Measurements from ENCODE around the gene RNF166.

Gene RNF166

GRCh38 chr16:88695753-88696152 lies 10.5 kb downstream of the RNF166 start:
- no peak overlapping the region for H2AFZ ChIP-seq (ENCODE audit: low read length)
- no peaks in the 10 kb centered on the region; the same call in 1 of the 2 replicates for H3F3A ChIP-seq (ENCODE audit: insufficient read depth, low read length)
- H3K9me3 ChIP-seq (replicated peaks; ENCODE audit: insufficient read depth, low read length): no peaks in the 10 kb centered on the region
- no peak for TF ChIP-seq CTCF (IDR thresholded peaks at IDR 0.05; ENCODE audit: low read length)
- TF ChIP-seq EZH2 (optimal IDR thresholded peaks at IDR 0.05; ENCODE audit: low read depth, low read length): no peak
- no peak for TF ChIP-seq EZH2phosphoT487 (IDR thresholded peaks at IDR 0.05; ENCODE audit: low read length)
- no peaks in the 10 kb centered on the region for H3K9me2 ChIP-seq (replicated peaks; ENCODE audit: insufficient read depth, low read length)
- no peak for DNase-seq
- no peak overlapping the region for H3K27ac ChIP-seq (ENCODE audit: low read length)
- H3K4me3 ChIP-seq (ENCODE audit: low read length): no peak overlapping the region
- H3K27me3 ChIP-seq (replicated peaks; ENCODE audit: insufficient read depth, low read length): no peaks in the 10 kb centered on the region
- no peaks in the 10 kb centered on the region for H3K79me2 ChIP-seq (ENCODE audit: low read length)
- H3K36me3 ChIP-seq (replicated peaks; ENCODE audit: insufficient read depth, low read length): no peaks in the 10 kb centered on the region
- peaks cover 7% of the 10 kb centered on the region for H3K4me1 ChIP-seq (ENCODE audit: low read length)
- no peaks in the 10 kb centered on the region for H4K20me1 ChIP-seq (ENCODE audit: insufficient read depth, low read length)
- H3K4me2 ChIP-seq (ENCODE audit: low read depth, low read length): no peak overlapping the region
- H3K9ac ChIP-seq (ENCODE audit: low read length): no peak overlapping the region

- Histone ChIP-seq H3K4me3 (ENCODE audit: low read length) (no peak overlapping the region), H3K36me3 (replicated peaks; ENCODE audit: insufficient read depth, low read length) (no peaks in the 10 kb centered on the region), H3K27ac (ENCODE audit: low read length) (no peak overlapping the region), H4K20me1 (ENCODE audit: insufficient read depth, low read length) (no peaks in the 10 kb centered on the region), H3K9me3 (replicated peaks; ENCODE audit: insufficient read depth, low read length) (no peaks in the 10 kb centered on the region), H3K4me1 (ENCODE audit: low read length) (peaks cover 2% of the 10 kb centered on the region), H3K79me2 (ENCODE audit: low read length) (no peaks in the 10 kb centered on the region), H2AFZ (ENCODE audit: low read length) (no peak overlapping the region), H3K9me2 (replicated peaks; ENCODE audit: insufficient read depth, low read length) (no peaks in the 10 kb centered on the region), H3K27me3 (replicated peaks; ENCODE audit: insufficient read depth, low read length) (no peaks in the 10 kb centered on the region), H3K4me2 (ENCODE audit: low read depth, low read length) (no peak overlapping the region), H3F3A (ENCODE audit: insufficient read depth, low read length) (no peaks in the 10 kb centered on the region), H3K9ac (ENCODE audit: low read length) (no peak overlapping the region)
- TF ChIP-seq EZH2 (optimal IDR thresholded peaks at IDR 0.05; ENCODE audit: low read depth, low read length) (no peak), CTCF (IDR thresholded peaks at IDR 0.05; ENCODE audit: low read length) (no peak), EZH2phosphoT487 (IDR thresholded peaks at IDR 0.05; ENCODE audit: low read length) (no peak)
- no peak for DNase-seq
Measured at GRCh38 chr16:88695218-88695617, 11.0 kb downstream of the RNF166 start.

GRCh38 chr16:88694221-88695087 lies 11.8 kb downstream of the RNF166 start:
- no peak for TF ChIP-seq CTCF (IDR thresholded peaks at IDR 0.05; ENCODE audit: low read length)
- TF ChIP-seq EZH2phosphoT487 (IDR thresholded peaks at IDR 0.05; ENCODE audit: low read length): no peak
- no peak for TF ChIP-seq EZH2 (optimal IDR thresholded peaks at IDR 0.05; ENCODE audit: low read depth, low read length)
- Histone ChIP-seq H4K20me1 (ENCODE audit: insufficient read depth, low read length) (no peaks in the 10 kb centered on the region), H3F3A (ENCODE audit: insufficient read depth, low read length) (no peaks in the 10 kb centered on the region), H3K36me3 (replicated peaks; ENCODE audit: insufficient read depth, low read length) (no peaks in the 10 kb centered on the region), H3K4me3 (ENCODE audit: low read length) (no peak overlapping the region), H3K9ac (ENCODE audit: low read length) (no peak overlapping the region), H3K79me2 (ENCODE audit: low read length) (no peaks in the 10 kb centered on the region), H3K9me2 (replicated peaks; ENCODE audit: insufficient read depth, low read length) (no peaks in the 10 kb centered on the region), H3K27me3 (replicated peaks; ENCODE audit: insufficient read depth, low read length) (no peaks in the 10 kb centered on the region), H3K4me1 (ENCODE audit: low read length) (no peaks in the 10 kb centered on the region), H3K4me2 (ENCODE audit: low read depth, low read length) (no peak overlapping the region), H3K9me3 (replicated peaks; ENCODE audit: insufficient read depth, low read length) (no peaks in the 10 kb centered on the region), H3K27ac (ENCODE audit: low read length) (no peak overlapping the region), H2AFZ (ENCODE audit: low read length) (no peak overlapping the region)
- no peak for DNase-seq

Measured in MM.1S (cell line).